Measurements from ENCODE around the gene CA10. TPM values are rescaled to one million over a fixed set of nuclear protein-coding genes. Genes with fewer than 3 reads are reported as not detected.

CA10 gene
- total and polyA plus RNA-seq, 2 of the 4 experiments (the other 2 are of a cell fraction), result not detected

DNA sequence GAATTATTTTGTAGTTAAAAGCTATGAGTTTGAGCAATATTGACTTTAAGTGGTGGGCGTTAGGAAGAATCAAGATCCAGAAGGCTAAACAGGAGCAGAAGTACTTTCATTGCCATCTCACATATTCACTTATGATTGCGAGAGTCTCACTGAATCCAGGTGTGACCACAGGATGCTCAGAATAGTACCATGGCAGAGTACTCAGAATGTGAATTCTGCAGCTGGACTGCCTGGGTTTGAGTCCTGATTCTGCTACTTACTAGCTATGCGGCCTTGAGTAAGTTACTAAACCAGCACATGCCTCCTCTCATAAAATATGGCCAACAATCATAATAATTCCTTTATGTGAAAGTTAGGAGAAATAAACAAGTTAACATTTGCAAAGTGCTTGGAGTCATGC is 109.5 kb downstream of the CA10 start:
- H3K9me1 ChIP-seq (ENCODE audit: insufficient read depth, low read length), result no peaks in the 10 kb centered on the region
- no peak overlapping the region for H2BK5ac ChIP-seq (ENCODE audit: low read depth, low read length, poor library complexity, severe bottlenecking)
- no peak overlapping the region for H3K4me3 ChIP-seq (ENCODE audit: insufficient read depth, low read depth, low read length)
- no peak overlapping the region for H4K8ac ChIP-seq (ENCODE audit: low read depth in 2 of 2, low read length in 2 of 2)
- BruUV-seq (replicated peaks), result no TSS peak
- intact Hi-C loops (cut with micrococcal nuclease) (no loop called here), dilution Hi-C loops (cut with HindIII; ENCODE audit: low sequenced_read_pairs, unreplicated experiment) (no loop called here), in situ Hi-C loops (cut with MboI; ENCODE audit: low sequenced_read_pairs) (no loop called here)
- H2AK9ac ChIP-seq (replicated peaks; ENCODE audit: low read depth, low read length, poor library complexity), result no peak overlapping the region
- no peak overlapping the region for H4K5ac ChIP-seq (ENCODE audit: low read depth, low read length)
- no peak overlapping the region for H3K14ac ChIP-seq (replicated peaks; ENCODE audit: low read depth, low read length)
- H3K4ac ChIP-seq (ENCODE audit: low read depth, low read length), result no peak overlapping the region
- no peak overlapping the region for H3K9ac ChIP-seq (ENCODE audit: low read depth, low read length)
- H4K20me1 ChIP-seq (ENCODE audit: insufficient read depth, low read length), result no peaks in the 10 kb centered on the region
- H3K79me1 ChIP-seq (ENCODE audit: low read depth in 1 of 2, low read length in 2 of 2), result no peaks in the 10 kb centered on the region
- no peak overlapping the region for H2BK15ac ChIP-seq (ENCODE audit: low read depth, low read length)
- no peak overlapping the region for H2AFZ ChIP-seq (replicated peaks; ENCODE audit: low read length, poor library complexity)
- ChIA-PET CTCF (no interaction called here), POLR2A (ENCODE audit: unreplicated experiment) (no interaction called here)
- H3K4me1 ChIP-seq (ENCODE audit: control insufficient read depth, insufficient read depth, low read length), result no peaks in the 10 kb centered on the region
- H3K23ac ChIP-seq (ENCODE audit: low read depth, low read length), result no peak overlapping the region
- H2BK20ac ChIP-seq (ENCODE audit: low read depth, low read length), result no peak overlapping the region
- H3K18ac ChIP-seq (ENCODE audit: low read depth, low read length), result no peak overlapping the region
- no peaks in the 10 kb centered on the region for H3K36me3 ChIP-seq (ENCODE audit: control insufficient read depth, insufficient read depth, low read length)
- TF ChIP-seq, protein P1, sequence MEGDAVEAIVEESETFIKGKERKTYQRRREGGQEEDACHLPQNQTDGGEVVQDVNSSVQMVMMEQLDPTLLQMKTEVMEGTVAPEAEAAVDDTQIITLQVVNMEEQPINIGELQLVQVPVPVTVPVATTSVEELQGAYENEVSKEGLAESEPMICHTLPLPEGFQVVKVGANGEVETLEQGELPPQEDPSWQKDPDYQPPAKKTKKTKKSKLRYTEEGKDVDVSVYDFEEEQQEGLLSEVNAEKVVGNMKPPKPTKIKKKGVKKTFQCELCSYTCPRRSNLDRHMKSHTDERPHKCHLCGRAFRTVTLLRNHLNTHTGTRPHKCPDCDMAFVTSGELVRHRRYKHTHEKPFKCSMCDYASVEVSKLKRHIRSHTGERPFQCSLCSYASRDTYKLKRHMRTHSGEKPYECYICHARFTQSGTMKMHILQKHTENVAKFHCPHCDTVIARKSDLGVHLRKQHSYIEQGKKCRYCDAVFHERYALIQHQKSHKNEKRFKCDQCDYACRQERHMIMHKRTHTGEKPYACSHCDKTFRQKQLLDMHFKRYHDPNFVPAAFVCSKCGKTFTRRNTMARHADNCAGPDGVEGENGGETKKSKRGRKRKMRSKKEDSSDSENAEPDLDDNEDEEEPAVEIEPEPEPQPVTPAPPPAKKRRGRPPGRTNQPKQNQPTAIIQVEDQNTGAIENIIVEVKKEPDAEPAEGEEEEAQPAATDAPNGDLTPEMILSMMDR (conservative IDR thresholded peaks at IDR 0.05; ENCODE audit: low read depth, low read length), result no peak
- no peak for TF ChIP-seq SMC3 (IDR thresholded peaks at IDR 0.05; ENCODE audit: low read depth, low read length)
- no peak for TF ChIP-seq POLR2A (IDR thresholded peaks at IDR 0.05; ENCODE audit: low read depth, low read length)
- no peak overlapping the region for H3K4me2 ChIP-seq (ENCODE audit: low read depth, low read length)
- H3K9me3 ChIP-seq (ENCODE audit: control insufficient read depth, insufficient read depth, low read length), result peaks cover 5% of the 10 kb centered on the region; the same call in 1 of the 2 replicates
- H3K27ac ChIP-seq (ENCODE audit: insufficient read depth, low read length), result no peak overlapping the region
- ATAC-seq (ENCODE audit: low read depth) (no peak), DNase-seq (no peak)
- no peak overlapping the region for H3K56ac ChIP-seq (ENCODE audit: extremely low read depth, insufficient read depth, low read length)
- no peak overlapping the region for H2BK120ac ChIP-seq (ENCODE audit: low read depth, low read length)
- no peaks in the 10 kb centered on the region for H3K27me3 ChIP-seq (ENCODE audit: control insufficient read depth, insufficient read depth, low read length)
- 67% methylated on average over 1 of the region's 3 CpGs; no CpG with 5 or more reads in 1 of the 2 experiments for WGBS, 2 experiments (ENCODE audit: extremely low coverage in 2 of 2, insufficient read length in 1 of 2)
- H4K91ac ChIP-seq (ENCODE audit: insufficient read depth, low read depth, low read length), result no peak overlapping the region
- no peak overlapping the region for H2AK5ac ChIP-seq (ENCODE audit: low read depth, low read length)
